Measurements from ENCODE around the gene SPRYD4.

SPRYD4 gene

GRCh38 chr12:56521209-56521589, 52.8 kb downstream of the SPRYD4 start:
- no peak for DNase-seq (ENCODE audit: low read depth, low spot score)

GRCh38 chr12:56521590-56522371, 53.4 kb downstream of the SPRYD4 start, which contains the start of gene RBMS2:
RBMS2 (plus strand) TSS chr12:56521820; CDS start chr12:56522024, 204 bp downstream.
- DNase-seq (ENCODE audit: low read depth, low spot score), result no peak

- DNase-seq (ENCODE audit: low read depth, low spot score), result no peak
Measured at GRCh38 chr12:56522411-56523193, 54.2 kb downstream of the SPRYD4 start.

GRCh38 chr12:56528846-56529245, 60.5 kb downstream of the SPRYD4 start:
- no peak for DNase-seq (ENCODE audit: low read depth, low spot score)
